Transverse colon (tissue), 4 donors: ENCODE measurements around the gene C19orf53. TPM values are rescaled to one million over a fixed set of nuclear protein-coding genes. Genes with fewer than 3 reads are reported as not detected.
A peak's percentile ranks its signal among the peaks of the same experiment; 100 is the strongest.

Source experiments
- DNase-seq: peaks from one replicate; pipeline ENCODE4 v3.0.0-alpha.2; 2019
- H3K27ac ChIP-seq, 4 donors: fragments of 200-600 bp; sonication (generic); 2 replicates each; pipeline ENCODE4 v1.5.1; 2016 to 2018; ENCODE audit warnings: inconsistent platforms in 4 of 4
- H3K27me3 ChIP-seq: fragments of 200-600 bp; sonication (generic); 2 replicates; pipeline ENCODE4 v1.5.1; 2017; ENCODE audit warnings: inconsistent platforms
- H3K36me3 ChIP-seq, 4 donors: fragments of 200-600 bp; sonication (generic); 2 replicates each; pipeline ENCODE4 v1.5.1; 2017 to 2019; ENCODE audit warnings: inconsistent platforms in 4 of 4
- H3K4me1 ChIP-seq, 4 donors: fragments of 200-600 bp; sonication (generic); 2 replicates each; pipeline ENCODE4 v1.5.1; 2017 to 2020; ENCODE audit warnings: inconsistent platforms in 4 of 4
- H3K4me3 ChIP-seq, 4 donors: fragments of 200-600 bp; sonication (generic); 1 replicate in 1 of 4; 2 replicates in 3 of 4; pipeline versions ENCODE4 v1.5.1 to v1.6.1; 2017 to 2019; ENCODE audit warnings: inconsistent platforms in 4 of 4
- H3K9me3 ChIP-seq, 2 donors: fragments of 200-600 bp; sonication (generic); 2 replicates each; pipeline ENCODE4 v1.5.1; 2017 to 2019; ENCODE audit warnings: inconsistent platforms in 2 of 2
- CTCF ChIP-seq, 5 experiments: fragments of 200-600 bp in 3 of 5; fragments of 450-650 bp in 2 of 5; sonication (generic) in 3 of 5; IDR thresholded peaks; 1 replicate in 2 of 5; 2 replicates in 3 of 5; pipeline ENCODE4 v1.5.1; 2016 to 2017; ENCODE audit warnings: antibody characterized with exemption in 5 of 5, inconsistent platforms in 3 of 5, mild to moderate bottlenecking in 2 of 5, moderate library complexity in 1 of 5
- EP300 ChIP-seq: sonication (generic); formaldehyde crosslinking; IDR thresholded peaks from one replicate; pipeline ENCODE4 v1.6.1; 2017; ENCODE audit warnings: antibody characterized with exemption, low read depth
- POLR2A ChIP-seq: fragments of 450-650 bp; IDR thresholded peaks from one replicate; pipeline ENCODE4 v1.6.1; 2016; ENCODE audit warnings: antibody characterized with exemption, mild to moderate bottlenecking, moderate library complexity
- POLR2AphosphoS5 ChIP-seq, 3 donors: sonication (generic); formaldehyde crosslinking; IDR thresholded peaks; one replicate each; pipeline ENCODE4 v1.6.1; 2016; ENCODE audit warnings: antibody characterized with exemption in 3 of 3
- WGBS, 2 donors: methylation state at CpG; one replicate each; pipeline ENCODE4 v1.1.5; 2018; ENCODE audit warnings: low coverage in 1 of 2; 5-methylcytosine and 5-hydroxymethylcytosine counted together
- in situ Hi-C, 4 donors: fragments of 200-750 bp; cut with MboI; loops; one replicate each; pipeline versions ENCODE4 v1.15.0 to v1.15.1; 2017; ENCODE audit warnings: low sequenced_read_pairs in 3 of 4, low pct_ligation_motif_present in 1 of 4, low pct_unique_long_range_greater_than_20kb in 1 of 4
- intact Hi-C: fragments of 100-400 bp; cut with DNase I; formaldehyde crosslinking; loops from one replicate; pipeline ENCODE4 v1.15.1; 2023; ENCODE audit warnings: low total_unique reads
- total RNA-seq, 4 donors: library from RNA; depleted of rRNA; stranded (reverse); fragments of >200 nt; gene quantifications; one replicate each; pipeline ENCODE4 v1.1.0, GENCODE V29; 2016

The C19orf53 gene
- total RNA-seq, 4 donors from 2014 or later, result 48.6 to 111 (median 94.2) TPM

- peak; percentile 76 for DNase-seq
- Histone ChIP-seq H3K9me3 (no peaks in the 10 kb centered on the region), H3K27ac (peak overlapping the region; percentile 63 to 78 (median 70)), H3K27me3 (no peaks in the 10 kb centered on the region), H3K4me1 (peaks cover 5 to 35% (median 20%) of the 10 kb centered on the region in 4 donors), H3K4me3 (no peak overlapping the region), H3K36me3 (peaks cover 0 to 7% (median 0%) of the 10 kb centered on the region in 4 donors)
- TF ChIP-seq CTCF (IDR thresholded peaks at IDR 0.05) (no peak), POLR2AphosphoS5 (IDR thresholded peaks at IDR 0.05) (peak; percentile 45 to 77 (median 63)), EP300 (no peak), POLR2A (no peak)
- intact Hi-C loops, result no loop called here
- 23% methylated on average over 5 of the region's 5 CpGs; no CpG with 5 or more reads in 1 of the 2 donors for WGBS, 2 donors
- in situ Hi-C loops, result loop anchor here in 3 of 4 donors (5.0 kb wide), 1 partner anchor 81 kb away; no protein-coding TSS in a partner anchor
Observed at GRCh38 chr19:13781547-13781946, 7.3 kb downstream of the C19orf53 start.

GRCh38 chr19:13782537-13782936 is 8.3 kb downstream of the C19orf53 start:
- H3K27me3 ChIP-seq, result no peaks in the 10 kb centered on the region
- no peaks in the 10 kb centered on the region for H3K9me3 ChIP-seq
- H3K4me1 ChIP-seq, result peaks cover 5 to 41% (median 23%) of the 10 kb centered on the region in 4 donors
- peaks cover 0 to 7% (median 0%) of the 10 kb centered on the region in 4 donors for H3K36me3 ChIP-seq
- 53 to 60% methylated on average over 3 to 8 of the region's 8 CpGs for WGBS, 2 donors
- H3K27ac ChIP-seq, result peak overlapping the region; percentile 63 to 78 (median 70)
- in situ Hi-C loops (loop anchor here in 3 of 4 donors (5.0 kb wide), 1 partner anchor 80 kb away; no protein-coding TSS in a partner anchor), intact Hi-C loops (no loop called here)
- H3K4me3 ChIP-seq, result no peak overlapping the region
- no peak for DNase-seq
- TF ChIP-seq CTCF (IDR thresholded peaks at IDR 0.05) (no peak), POLR2A (no peak)

GRCh38 chr19:13783565-13784500 is 9.6 kb downstream of the C19orf53 start:
- no peaks in the 10 kb centered on the region for H3K27me3 ChIP-seq
- in situ Hi-C loops, result loop anchor here in 3 of 4 donors (5.0 kb wide), 1 partner anchor 78 kb away; no protein-coding TSS in a partner anchor
- no peak for DNase-seq
- peaks cover 5 to 54% (median 33%) of the 10 kb centered on the region in 4 donors for H3K4me1 ChIP-seq
- H3K4me3 ChIP-seq, result no peak overlapping the region
- intact Hi-C loops, result loop anchor here (2.0 kb wide), 1 partner anchor 79 kb away; no protein-coding TSS in a partner anchor
- 63 to 70% methylated on average over 2 to 18 of the region's 18 CpGs for WGBS, 2 donors
- H3K27ac ChIP-seq, result peak overlapping the region in 3 of 4 donors; percentile 6 to 78 (median 15)
- no peaks in the 10 kb centered on the region for H3K9me3 ChIP-seq
- no peaks in the 10 kb centered on the region for H3K36me3 ChIP-seq
- TF ChIP-seq POLR2A, result no peak
- TF ChIP-seq POLR2AphosphoS5 (IDR thresholded peaks at IDR 0.05), result no peak
- TF ChIP-seq CTCF (IDR thresholded peaks at IDR 0.05), result no peak
- no peak for TF ChIP-seq EP300
